C4-2B (cell line): ENCODE measurements around the gene CARD10.

Experiments used
- ZFX ChIP-seq: fragments of 450-650 bp; IDR thresholded peaks from 2 replicates; pipeline ENCODE4 v1.6.1; 2017
- TF ChIP-seq, protein P1 (sequence below): fragments of 450-650 bp; conservative IDR thresholded peaks from 2 replicates; pipeline ENCODE4 v1.5.1; 2017; ENCODE audit warnings: mild to moderate bottlenecking

DNA sequence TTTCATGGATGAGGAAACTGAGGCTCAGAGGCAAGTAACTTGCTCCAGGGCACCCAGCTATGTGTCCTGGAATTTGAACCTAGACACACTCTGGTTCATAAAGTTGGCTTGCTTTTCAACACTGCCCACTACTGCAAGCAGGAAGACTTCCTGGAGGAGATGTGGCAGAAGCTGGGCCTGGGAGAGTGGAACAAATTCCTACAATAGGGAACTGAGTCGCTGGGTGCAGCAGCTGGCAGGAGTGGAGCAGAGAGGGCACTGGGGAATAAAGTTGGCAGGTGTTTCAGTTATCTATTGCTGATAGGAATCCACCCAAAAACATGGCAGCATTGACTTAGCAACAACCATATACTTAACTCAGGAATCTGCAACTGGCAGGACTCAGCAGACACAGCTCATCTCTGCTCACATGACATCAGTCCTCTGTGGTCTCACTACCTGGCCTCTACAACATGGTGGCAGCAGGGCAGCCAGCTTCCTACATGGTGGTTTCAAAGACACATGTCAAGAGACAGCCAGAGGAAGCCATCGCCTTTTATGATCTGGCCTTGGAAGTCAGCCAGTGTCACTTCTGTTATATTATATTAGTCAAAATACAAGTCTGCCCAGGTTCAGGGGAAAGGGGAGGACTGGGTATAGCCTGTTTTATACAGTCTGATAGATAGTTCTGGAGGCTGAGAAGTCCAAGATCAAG lies 10.6 kb upstream of the CARD10 start:
- TF ChIP-seq, protein P1, sequence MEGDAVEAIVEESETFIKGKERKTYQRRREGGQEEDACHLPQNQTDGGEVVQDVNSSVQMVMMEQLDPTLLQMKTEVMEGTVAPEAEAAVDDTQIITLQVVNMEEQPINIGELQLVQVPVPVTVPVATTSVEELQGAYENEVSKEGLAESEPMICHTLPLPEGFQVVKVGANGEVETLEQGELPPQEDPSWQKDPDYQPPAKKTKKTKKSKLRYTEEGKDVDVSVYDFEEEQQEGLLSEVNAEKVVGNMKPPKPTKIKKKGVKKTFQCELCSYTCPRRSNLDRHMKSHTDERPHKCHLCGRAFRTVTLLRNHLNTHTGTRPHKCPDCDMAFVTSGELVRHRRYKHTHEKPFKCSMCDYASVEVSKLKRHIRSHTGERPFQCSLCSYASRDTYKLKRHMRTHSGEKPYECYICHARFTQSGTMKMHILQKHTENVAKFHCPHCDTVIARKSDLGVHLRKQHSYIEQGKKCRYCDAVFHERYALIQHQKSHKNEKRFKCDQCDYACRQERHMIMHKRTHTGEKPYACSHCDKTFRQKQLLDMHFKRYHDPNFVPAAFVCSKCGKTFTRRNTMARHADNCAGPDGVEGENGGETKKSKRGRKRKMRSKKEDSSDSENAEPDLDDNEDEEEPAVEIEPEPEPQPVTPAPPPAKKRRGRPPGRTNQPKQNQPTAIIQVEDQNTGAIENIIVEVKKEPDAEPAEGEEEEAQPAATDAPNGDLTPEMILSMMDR: no peak
- no peak for TF ChIP-seq ZFX
